A549 (cell line): ENCODE measurements around the gene NFE2L2.

Experiments
- BHLHE40 ChIP-seq: IDR thresholded peaks from 2 replicates; pipeline ENCODE4 v1.6.1; 2012; ENCODE audit warnings: low read depth, low read length, inconsistent platforms
- CTCF ChIP-seq: fragments of >200 bp; sonication (Bioruptor Twin); formaldehyde crosslinking; IDR thresholded peaks from 3 replicates; pipeline ENCODE4 v1.5.1; 2016
- EHMT2 ChIP-seq: fragments of 200-600 bp; sonication (generic); IDR thresholded peaks from 2 replicates; pipeline ENCODE4 v1.6.1; 2016; ENCODE audit warnings: antibody characterized with exemption, low read depth, mild to moderate bottlenecking, moderate library complexity
- ESRRA ChIP-seq: fragments of 150-350 bp; IDR thresholded peaks from 2 replicates; pipeline ENCODE4 v1.6.1; 2014; ENCODE audit warnings: mild to moderate bottlenecking, low read length, borderline replicate concordance
- FOSL2 ChIP-seq, 2 experiments: fragments of 450-650 bp in 1 of 2; fragments of >200 bp in 1 of 2; sonication (Bioruptor Twin) in 1 of 2; formaldehyde crosslinking; IDR thresholded peaks; 2 replicates each; pipeline versions ENCODE4 v1.5.0 to v1.6.1; 2016 to 2020; ENCODE audit warnings: mild to moderate bottlenecking in 1 of 2, moderate library complexity in 1 of 2
- HEYL ChIP-seq: fragments of 250-450 bp; sonication (Bioruptor Pico); IDR thresholded peaks from 2 replicates; pipeline ENCODE4 v1.8.0; 2021; ENCODE audit warnings: mild to moderate bottlenecking, moderate library complexity
- JUN ChIP-seq, 2 experiments: fragments of >200 bp; sonication (Bioruptor Twin); formaldehyde crosslinking; IDR thresholded peaks; 2 replicates in 1 of 2; 3 replicates in 1 of 2; pipeline ENCODE4 v1.6.1; 2016 to 2017
- MAX ChIP-seq: IDR thresholded peaks from 2 replicates; pipeline ENCODE4 v1.6.1; 2012
- POLR2A ChIP-seq: IDR thresholded peaks from 2 replicates; pipeline ENCODE4 v1.6.1; 2012; ENCODE audit warnings: mild to moderate bottlenecking, low read length
- SMC3 ChIP-seq: fragments of >200 bp; sonication (Bioruptor Twin); formaldehyde crosslinking; IDR thresholded peaks from 3 replicates; pipeline ENCODE4 v1.6.1; 2018; ENCODE audit warnings: inconsistent platforms
- USF2 ChIP-seq: fragments of 450-650 bp; IDR thresholded peaks from 2 replicates; pipeline ENCODE4 v1.6.1; 2014; ENCODE audit warnings: antibody characterized with exemption

GRCh38 chr2:177302552-177302951, 38.0 kb upstream of the NFE2L2 start:
- TF ChIP-seq ESRRA, result no peak
- TF ChIP-seq CTCF, result no peak
- TF ChIP-seq USF2, result no peak
- TF ChIP-seq POLR2A, result no peak
- TF ChIP-seq FOSL2 (IDR thresholded peaks at IDR 0.05), result no peak
- no peak for TF ChIP-seq FOSL2 (CRISPR knock-in tag; IDR thresholded peaks at IDR 0.05)
- TF ChIP-seq JUN (IDR thresholded peaks at IDR 0.05), result no peak
- TF ChIP-seq EHMT2, result no peak
- no peak for TF ChIP-seq SMC3
- TF ChIP-seq MAX, result no peak
- TF ChIP-seq BHLHE40, result no peak
- TF ChIP-seq HEYL, result no peak
